OCI-LY3 (cell line): ENCODE data around the gene OPN1LW.

Source experiments
- EZH2phosphoT487 ChIP-seq: fragments of 200-600 bp; shearing (Covaris generic); IDR thresholded peaks from 2 replicates; pipeline ENCODE4 v1.6.1; 2018; ENCODE audit warnings: antibody characterized with exemption, mixed run types, low read depth
- TF ChIP-seq, protein P1 (sequence below): fragments of 200-600, 300-600 bp; sonication (generic); IDR thresholded peaks from 2 replicates; pipeline ENCODE4 v1.5.1; 2014; ENCODE audit warnings: antibody characterized with exemption, low read length, low read depth

DNA sequence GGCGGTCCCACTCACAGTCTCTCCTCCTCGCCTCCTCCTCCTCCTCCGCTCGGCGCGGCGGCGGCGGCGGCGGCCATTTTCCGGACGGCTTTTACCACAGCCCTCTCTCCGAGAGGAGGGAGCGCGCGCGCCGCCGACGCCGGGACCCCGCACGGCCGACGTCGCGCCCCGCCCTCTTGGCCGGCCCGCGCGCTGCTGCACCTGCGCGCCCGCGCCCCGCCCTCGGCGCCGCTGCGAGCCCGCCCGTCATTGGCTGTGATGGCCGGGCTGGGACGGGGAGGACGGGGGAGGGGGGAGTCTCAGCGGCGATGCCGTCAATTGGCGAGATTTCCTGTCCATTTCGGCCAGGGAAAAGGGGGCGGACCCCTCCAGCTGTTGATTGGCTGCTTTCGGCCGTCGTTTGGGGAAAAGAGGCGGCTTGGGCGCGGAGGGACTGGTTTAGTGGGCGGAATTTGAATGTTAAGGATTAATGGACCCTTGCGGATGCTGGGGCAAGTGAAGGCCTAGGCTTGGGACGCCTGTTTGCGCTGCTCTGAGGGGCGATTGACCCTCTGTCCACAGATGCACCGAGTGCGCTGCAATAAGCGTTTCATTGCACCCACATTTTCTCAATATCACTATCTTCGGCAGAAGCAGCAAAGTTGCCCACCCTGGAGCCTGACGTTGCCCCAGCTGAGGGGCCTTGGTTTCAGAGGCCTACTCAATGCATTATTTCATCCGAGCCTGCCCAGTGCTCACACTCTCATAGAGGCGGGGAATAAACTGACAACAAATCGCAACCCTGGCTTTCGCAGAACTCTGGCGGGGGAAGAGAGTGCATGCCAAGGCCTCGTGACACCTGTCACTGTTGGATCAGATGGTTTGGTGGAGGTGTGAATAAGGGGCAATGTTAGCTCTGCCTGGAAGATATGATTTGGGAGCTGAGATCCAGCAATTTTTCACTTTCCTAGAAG, 46.2 kb upstream of the OPN1LW start, which contains the start of gene MECP2:
- TF ChIP-seq, protein P1, sequence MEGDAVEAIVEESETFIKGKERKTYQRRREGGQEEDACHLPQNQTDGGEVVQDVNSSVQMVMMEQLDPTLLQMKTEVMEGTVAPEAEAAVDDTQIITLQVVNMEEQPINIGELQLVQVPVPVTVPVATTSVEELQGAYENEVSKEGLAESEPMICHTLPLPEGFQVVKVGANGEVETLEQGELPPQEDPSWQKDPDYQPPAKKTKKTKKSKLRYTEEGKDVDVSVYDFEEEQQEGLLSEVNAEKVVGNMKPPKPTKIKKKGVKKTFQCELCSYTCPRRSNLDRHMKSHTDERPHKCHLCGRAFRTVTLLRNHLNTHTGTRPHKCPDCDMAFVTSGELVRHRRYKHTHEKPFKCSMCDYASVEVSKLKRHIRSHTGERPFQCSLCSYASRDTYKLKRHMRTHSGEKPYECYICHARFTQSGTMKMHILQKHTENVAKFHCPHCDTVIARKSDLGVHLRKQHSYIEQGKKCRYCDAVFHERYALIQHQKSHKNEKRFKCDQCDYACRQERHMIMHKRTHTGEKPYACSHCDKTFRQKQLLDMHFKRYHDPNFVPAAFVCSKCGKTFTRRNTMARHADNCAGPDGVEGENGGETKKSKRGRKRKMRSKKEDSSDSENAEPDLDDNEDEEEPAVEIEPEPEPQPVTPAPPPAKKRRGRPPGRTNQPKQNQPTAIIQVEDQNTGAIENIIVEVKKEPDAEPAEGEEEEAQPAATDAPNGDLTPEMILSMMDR, result no peak
- TF ChIP-seq EZH2phosphoT487, result no peak
